ENCODE measurements around the gene KSR2.

Gene KSR2

GRCh38 chr12:117517219-117517739 is 451.5 kb downstream of the KSR2 start:
- Histone ChIP-seq H3K27me3 (ENCODE audit: control insufficient read depth, insufficient read depth, low read length) (no peaks in the 10 kb centered on the region), H3K36me3 (ENCODE audit: control insufficient read depth, insufficient read depth, low read length) (no peaks in the 10 kb centered on the region), H3K4me3 (ENCODE audit: low read depth, low read length) (no peak overlapping the region), H3K9ac (ENCODE audit: low read depth, low read length) (no peak overlapping the region), H3K4me1 (ENCODE audit: control insufficient read depth, insufficient read depth, low read length) (peaks cover 17% of the 10 kb centered on the region), H3K27ac (ENCODE audit: low read depth, low read length) (no peak overlapping the region), H3K9me3 (ENCODE audit: control insufficient read depth, insufficient read depth, low read length) (no peaks in the 10 kb centered on the region)

GRCh38 chr12:117516034-117516433 is 452.8 kb downstream of the KSR2 start:
- Histone ChIP-seq H3K9me3 (ENCODE audit: control insufficient read depth, insufficient read depth, low read length) (no peaks in the 10 kb centered on the region), H3K27me3 (ENCODE audit: control insufficient read depth, insufficient read depth, low read length) (no peaks in the 10 kb centered on the region), H3K36me3 (ENCODE audit: control insufficient read depth, insufficient read depth, low read length) (no peaks in the 10 kb centered on the region), H3K27ac (ENCODE audit: low read depth, low read length) (no peak overlapping the region), H3K9ac (ENCODE audit: low read depth, low read length) (no peak overlapping the region), H3K4me3 (ENCODE audit: low read depth, low read length) (no peak overlapping the region), H3K4me1 (ENCODE audit: control insufficient read depth, insufficient read depth, low read length) (peaks cover 17% of the 10 kb centered on the region)

- no peaks in the 10 kb centered on the region for H3K36me3 ChIP-seq (ENCODE audit: control insufficient read depth, insufficient read depth, low read length)
- no peak overlapping the region for H3K27ac ChIP-seq (ENCODE audit: low read depth, low read length)
- no peak overlapping the region for H3K9ac ChIP-seq (ENCODE audit: low read depth, low read length)
- no peak overlapping the region for H3K4me3 ChIP-seq (ENCODE audit: low read depth, low read length)
- H3K4me1 ChIP-seq (ENCODE audit: control insufficient read depth, insufficient read depth, low read length) = peaks cover 17% of the 10 kb centered on the region
- no peaks in the 10 kb centered on the region for H3K27me3 ChIP-seq (ENCODE audit: control insufficient read depth, insufficient read depth, low read length)
- no peaks in the 10 kb centered on the region for H3K9me3 ChIP-seq (ENCODE audit: control insufficient read depth, insufficient read depth, low read length)
Observed at GRCh38 chr12:117514016-117514415, 454.8 kb downstream of the KSR2 start.

GRCh38 chr12:117513353-117513752 is 455.4 kb downstream of the KSR2 start:
- Histone ChIP-seq H3K9ac (ENCODE audit: low read depth, low read length) (no peak overlapping the region), H3K27me3 (ENCODE audit: control insufficient read depth, insufficient read depth, low read length) (no peaks in the 10 kb centered on the region), H3K4me1 (ENCODE audit: control insufficient read depth, insufficient read depth, low read length) (peaks cover 17% of the 10 kb centered on the region), H3K27ac (ENCODE audit: low read depth, low read length) (no peak overlapping the region), H3K9me3 (ENCODE audit: control insufficient read depth, insufficient read depth, low read length) (no peaks in the 10 kb centered on the region), H3K36me3 (ENCODE audit: control insufficient read depth, insufficient read depth, low read length) (no peaks in the 10 kb centered on the region), H3K4me3 (ENCODE audit: low read depth, low read length) (no peak overlapping the region)

- Histone ChIP-seq H3K27me3 (ENCODE audit: control insufficient read depth, insufficient read depth, low read length) (no peaks in the 10 kb centered on the region), H3K9me3 (ENCODE audit: control insufficient read depth, insufficient read depth, low read length) (no peaks in the 10 kb centered on the region), H3K9ac (ENCODE audit: low read depth, low read length) (no peak overlapping the region), H3K4me3 (ENCODE audit: low read depth, low read length) (no peak overlapping the region), H3K4me1 (ENCODE audit: control insufficient read depth, insufficient read depth, low read length) (peaks cover 3% of the 10 kb centered on the region), H3K36me3 (ENCODE audit: control insufficient read depth, insufficient read depth, low read length) (no peaks in the 10 kb centered on the region), H3K27ac (ENCODE audit: low read depth, low read length) (no peak overlapping the region)
Observed at GRCh38 chr12:117508468-117508867, 460.3 kb downstream of the KSR2 start.

GRCh38 chr12:117507548-117507947 is 461.2 kb downstream of the KSR2 start:
- Histone ChIP-seq H3K9me3 (ENCODE audit: control insufficient read depth, insufficient read depth, low read length) (no peaks in the 10 kb centered on the region), H3K27ac (ENCODE audit: low read depth, low read length) (no peak overlapping the region), H3K27me3 (ENCODE audit: control insufficient read depth, insufficient read depth, low read length) (no peaks in the 10 kb centered on the region), H3K36me3 (ENCODE audit: control insufficient read depth, insufficient read depth, low read length) (no peaks in the 10 kb centered on the region), H3K4me1 (ENCODE audit: control insufficient read depth, insufficient read depth, low read length) (no peaks in the 10 kb centered on the region), H3K4me3 (ENCODE audit: low read depth, low read length) (no peak overlapping the region), H3K9ac (ENCODE audit: low read depth, low read length) (no peak overlapping the region)

GRCh38 chr12:117506333-117506732 is 462.5 kb downstream of the KSR2 start:
- H3K36me3 ChIP-seq (ENCODE audit: control insufficient read depth, insufficient read depth, low read length) = no peaks in the 10 kb centered on the region
- H3K27ac ChIP-seq (ENCODE audit: low read depth, low read length) = no peak overlapping the region
- no peaks in the 10 kb centered on the region for H3K27me3 ChIP-seq (ENCODE audit: control insufficient read depth, insufficient read depth, low read length)
- H3K4me3 ChIP-seq (ENCODE audit: low read depth, low read length) = no peak overlapping the region
- H3K9me3 ChIP-seq (ENCODE audit: control insufficient read depth, insufficient read depth, low read length) = no peaks in the 10 kb centered on the region
- no peak overlapping the region for H3K9ac ChIP-seq (ENCODE audit: low read depth, low read length)
- no peaks in the 10 kb centered on the region for H3K4me1 ChIP-seq (ENCODE audit: control insufficient read depth, insufficient read depth, low read length)

- Histone ChIP-seq H3K9ac (ENCODE audit: low read depth, low read length) (no peak overlapping the region), H3K9me3 (ENCODE audit: control insufficient read depth, insufficient read depth, low read length) (no peaks in the 10 kb centered on the region), H3K36me3 (ENCODE audit: control insufficient read depth, insufficient read depth, low read length) (no peaks in the 10 kb centered on the region), H3K27ac (ENCODE audit: low read depth, low read length) (no peak overlapping the region), H3K4me3 (ENCODE audit: low read depth, low read length) (no peak overlapping the region), H3K27me3 (ENCODE audit: control insufficient read depth, insufficient read depth, low read length) (no peaks in the 10 kb centered on the region), H3K4me1 (ENCODE audit: control insufficient read depth, insufficient read depth, low read length) (no peaks in the 10 kb centered on the region)
Observed at GRCh38 chr12:117502633-117503032, 466.2 kb downstream of the KSR2 start.

GRCh38 chr12:117502233-117502632 is 466.6 kb downstream of the KSR2 start:
- no peak overlapping the region for H3K4me3 ChIP-seq (ENCODE audit: low read depth, low read length)
- H3K36me3 ChIP-seq (ENCODE audit: control insufficient read depth, insufficient read depth, low read length) = no peaks in the 10 kb centered on the region
- H3K9ac ChIP-seq (ENCODE audit: low read depth, low read length) = no peak overlapping the region
- no peaks in the 10 kb centered on the region for H3K27me3 ChIP-seq (ENCODE audit: control insufficient read depth, insufficient read depth, low read length)
- no peaks in the 10 kb centered on the region for H3K4me1 ChIP-seq (ENCODE audit: control insufficient read depth, insufficient read depth, low read length)
- no peak overlapping the region for H3K27ac ChIP-seq (ENCODE audit: low read depth, low read length)
- H3K9me3 ChIP-seq (ENCODE audit: control insufficient read depth, insufficient read depth, low read length) = no peaks in the 10 kb centered on the region

- Histone ChIP-seq H3K27me3 (ENCODE audit: control insufficient read depth, insufficient read depth, low read length) (no peaks in the 10 kb centered on the region), H3K4me1 (ENCODE audit: control insufficient read depth, insufficient read depth, low read length) (no peaks in the 10 kb centered on the region), H3K36me3 (ENCODE audit: control insufficient read depth, insufficient read depth, low read length) (no peaks in the 10 kb centered on the region), H3K9ac (ENCODE audit: low read depth, low read length) (no peak overlapping the region), H3K9me3 (ENCODE audit: control insufficient read depth, insufficient read depth, low read length) (no peaks in the 10 kb centered on the region), H3K4me3 (ENCODE audit: low read depth, low read length) (no peak overlapping the region), H3K27ac (ENCODE audit: low read depth, low read length) (no peak overlapping the region)
Observed at GRCh38 chr12:117501076-117501869, 467.5 kb downstream of the KSR2 start.

- Histone ChIP-seq H3K4me1 (ENCODE audit: control insufficient read depth, insufficient read depth, low read length) (peaks cover 5% of the 10 kb centered on the region; the same call in 1 of the 2 replicates), H3K9me3 (ENCODE audit: control insufficient read depth, insufficient read depth, low read length) (no peaks in the 10 kb centered on the region), H3K27ac (ENCODE audit: low read depth, low read length) (no peak overlapping the region)
Observed at GRCh38 chr12:117499759-117500485, 468.9 kb downstream of the KSR2 start.

More at GRCh38 chr12:117499759-117500485, 468.9 kb downstream of the KSR2 start:
- Histone ChIP-seq H3K4me3 (ENCODE audit: low read depth, low read length) (no peak overlapping the region), H3K9ac (ENCODE audit: low read depth, low read length) (no peak overlapping the region), H3K27me3 (ENCODE audit: control insufficient read depth, insufficient read depth, low read length) (no peaks in the 10 kb centered on the region), H3K36me3 (ENCODE audit: control insufficient read depth, insufficient read depth, low read length) (no peaks in the 10 kb centered on the region)

Data from HUES48 (cell line).